OCI-LY1 (cell line): ENCODE results near the gene CABCOCO1.

Experiments
- CTCF ChIP-seq: fragments of 200-600 bp; sonication (generic), shearing (Covaris generic); IDR thresholded peaks from 2 replicates; pipeline ENCODE4 v1.5.1; 2017; ENCODE audit warnings: mild to moderate bottlenecking, antibody characterized with exemption, low read length, moderate library complexity, mixed read lengths
- EZH2 ChIP-seq: fragments of 200-600 bp; sonication (generic), shearing (Covaris generic); IDR thresholded peaks from 2 replicates; pipeline ENCODE4 v1.8.0; 2017; ENCODE audit warnings: borderline replicate concordance, mixed run types, mild to moderate bottlenecking, antibody characterized with exemption, low read length, moderate library complexity, mixed read lengths

DNA sequence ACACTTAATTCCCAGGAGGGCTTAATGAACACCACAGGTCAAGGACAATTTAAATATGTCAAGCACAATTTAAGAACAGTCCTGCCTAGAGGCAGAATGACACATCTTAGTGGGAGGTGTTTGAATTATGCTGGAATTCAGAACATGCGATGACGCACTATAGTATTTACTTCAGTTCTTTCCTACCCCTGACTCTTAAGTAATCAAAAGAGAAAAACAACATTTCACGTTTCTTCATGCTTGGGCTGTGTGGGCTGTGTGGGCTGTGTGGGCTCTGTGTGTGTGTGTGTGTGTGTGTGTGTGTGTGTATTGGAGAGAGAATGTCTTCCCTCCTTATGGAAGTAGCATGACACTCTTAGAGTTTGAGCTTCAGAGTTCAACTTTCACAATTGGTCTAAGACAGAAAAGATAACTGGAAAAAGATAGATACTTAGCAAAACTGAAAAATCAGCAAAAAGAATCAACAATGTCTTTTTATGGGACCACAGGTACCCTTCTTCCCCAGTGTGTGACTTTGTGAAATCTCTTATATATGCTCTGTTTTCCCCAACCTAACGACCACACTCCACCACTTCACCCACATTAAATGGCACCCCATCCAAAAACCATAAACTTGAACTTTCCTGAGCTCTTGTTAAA is 33.7 kb upstream of the CABCOCO1 start:
- TF ChIP-seq CTCF, result no peak
- no peak for TF ChIP-seq EZH2
